Endothelial cell of umbilical vein (primary cell): Measurements from ENCODE around the gene P2RY6.

Experiments
- CTCF ChIP-seq, 2 donors: IDR thresholded peaks; 1 replicate in 1 of 2; 2 replicates in 1 of 2; pipeline ENCODE4 v1.5.1; 2011; ENCODE audit warnings: low read length in 2 of 2, mild to moderate bottlenecking in 2 of 2, moderate library complexity in 2 of 2, control low read depth in 1 of 2, inconsistent platforms in 1 of 2, low read depth in 1 of 2; ENCODE audit not compliant: insufficient read depth in 1 of 2; ENCODE audit errors: extremely low read depth in 1 of 2
- EZH2 ChIP-seq: IDR thresholded peaks from 2 replicates; pipeline ENCODE4 v1.6.1; 2012; ENCODE audit warnings: borderline replicate concordance, low read depth, mild to moderate bottlenecking, moderate library complexity, low read length, inconsistent platforms; ENCODE audit not compliant: severe bottlenecking
- FOS ChIP-seq: IDR thresholded peaks from 2 replicates; pipeline ENCODE4 v1.6.1; 2011; ENCODE audit warnings: mild to moderate bottlenecking, low read length, moderate library complexity, borderline replicate concordance; ENCODE audit not compliant: insufficient read depth
- JUN ChIP-seq: IDR thresholded peaks from 2 replicates; pipeline ENCODE4 v1.6.1; 2011; ENCODE audit warnings: borderline replicate concordance, low read depth; ENCODE audit not compliant: insufficient read length, insufficient read depth
- MAX ChIP-seq: IDR thresholded peaks from 2 replicates; pipeline ENCODE4 v1.6.1; 2011; ENCODE audit not compliant: insufficient read depth, insufficient read length
- POLR2A ChIP-seq: IDR thresholded peaks from 2 replicates; pipeline ENCODE4 v1.6.1; 2012; ENCODE audit warnings: low read depth, mild to moderate bottlenecking, control low read depth, low read length
- POLR2AphosphoS5 ChIP-seq: IDR thresholded peaks from 2 replicates; pipeline ENCODE4 v1.6.1; 2012; ENCODE audit warnings: low read depth, mild to moderate bottlenecking, control low read depth, low read length, moderate library complexity; ENCODE audit not compliant: insufficient read depth

GRCh38 chr11:73307323-73308002, 35.3 kb downstream of the P2RY6 start:
- TF ChIP-seq CTCF (IDR thresholded peaks at IDR 0.05; ENCODE audit: extremely low read depth in 1 of 2, insufficient read depth in 1 of 2, low read depth in 1 of 2, low read length in 2 of 2) (peak; percentile 85 to 87), MAX (no peak), POLR2A (peak; percentile 54), EZH2 (no peak), POLR2AphosphoS5 (peak; percentile 64), JUN (no peak), FOS (no peak)
